Measurements from ENCODE around the gene NIM1K. TPM values are rescaled to one million over a fixed set of nuclear protein-coding genes. Genes with fewer than 3 reads are reported as not detected.

The NIM1K gene
- total and polyA plus RNA-seq, 2 of the 13 experiments (the other 11 are each of a cell fraction or from before 2014, with no cell fraction given), result 0.04 TPM; not detected in 1

GRCh38 chr5:43191740-43192557 is at the start of gene NIM1K (continued):
- TF ChIP-seq, protein P1, sequence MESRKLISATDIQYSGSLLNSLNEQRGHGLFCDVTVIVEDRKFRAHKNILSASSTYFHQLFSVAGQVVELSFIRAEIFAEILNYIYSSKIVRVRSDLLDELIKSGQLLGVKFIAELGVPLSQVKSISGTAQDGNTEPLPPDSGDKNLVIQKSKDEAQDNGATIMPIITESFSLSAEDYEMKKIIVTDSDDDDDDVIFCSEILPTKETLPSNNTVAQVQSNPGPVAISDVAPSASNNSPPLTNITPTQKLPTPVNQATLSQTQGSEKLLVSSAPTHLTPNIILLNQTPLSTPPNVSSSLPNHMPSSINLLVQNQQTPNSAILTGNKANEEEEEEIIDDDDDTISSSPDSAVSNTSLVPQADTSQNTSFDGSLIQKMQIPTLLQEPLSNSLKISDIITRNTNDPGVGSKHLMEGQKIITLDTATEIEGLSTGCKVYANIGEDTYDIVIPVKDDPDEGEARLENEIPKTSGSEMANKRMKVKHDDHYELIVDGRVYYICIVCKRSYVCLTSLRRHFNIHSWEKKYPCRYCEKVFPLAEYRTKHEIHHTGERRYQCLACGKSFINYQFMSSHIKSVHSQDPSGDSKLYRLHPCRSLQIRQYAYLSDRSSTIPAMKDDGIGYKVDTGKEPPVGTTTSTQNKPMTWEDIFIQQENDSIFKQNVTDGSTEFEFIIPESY (CRISPR knock-in tag; IDR thresholded peaks at IDR 0.05), result no peak

DNA sequence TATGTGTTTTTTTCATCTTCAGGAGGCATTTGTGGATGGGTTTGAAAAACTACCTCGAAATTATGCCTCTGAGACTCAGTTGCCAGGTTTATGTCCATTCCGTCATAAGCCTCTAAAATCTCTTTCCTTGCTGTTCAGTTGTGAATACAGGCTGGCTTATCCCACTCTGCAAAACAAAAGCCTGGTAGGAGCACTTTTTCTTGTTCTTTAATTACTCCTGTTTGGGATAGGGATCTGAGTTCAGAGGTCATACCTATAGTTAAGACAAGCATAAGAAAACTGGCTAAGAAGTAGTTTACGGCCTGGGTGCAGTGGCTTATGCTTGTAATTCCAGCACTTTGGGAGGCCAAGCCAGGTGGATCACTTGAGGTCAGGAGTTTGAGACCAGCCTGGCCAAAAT is 47.0 kb upstream of the NIM1K start:
- Histone ChIP-seq H3K9me3 (ENCODE audit: low read length) (no peaks in the 10 kb centered on the region), H3K36me3 (replicated peaks in 1 of 2; ENCODE audit: control insufficient read depth in 1 of 2, insufficient read depth in 2 of 2, low read length in 2 of 2) (peaks cover 8 to 41% of the 10 kb centered on the region in 2 experiments), H3K27me3 (ENCODE audit: control insufficient read depth in 1 of 2, insufficient read depth in 2 of 2, low read length in 2 of 2) (no peaks in the 10 kb centered on the region), H3K4me3 (replicated peaks in 1 of 3; ENCODE audit: insufficient read depth in 1 of 3, low read depth in 2 of 3, low read length in 3 of 3) (no peak overlapping the region), H2AFZ (ENCODE audit: low read length) (no peak overlapping the region), H3K79me2 (ENCODE audit: insufficient read depth, low read length) (peaks cover 3% of the 10 kb centered on the region), H4K20me1 (ENCODE audit: insufficient read depth, low read length) (no peaks in the 10 kb centered on the region), H3K4me2 (ENCODE audit: low read depth, low read length) (no peak overlapping the region), H3K9ac (ENCODE audit: insufficient read depth, low read depth, low read length) (no peak overlapping the region), H3K4me1 (ENCODE audit: insufficient read depth, low read length) (peaks cover 6% of the 10 kb centered on the region; the same call in 1 of the 2 replicates), H3K27ac (ENCODE audit: extremely low read length, insufficient read depth, low read length) (no peak overlapping the region)
- FAIRE-seq (no peak), DNase-seq (ENCODE audit: low spot score) (no peak), ATAC-seq (no peak)
- ChIA-PET CTCF (ENCODE audit: low intra/inter-chr PET ratio, low total read pairs) (no interaction called here), POLR2A (no interaction called here)
- TF ChIP-seq ELF1 (CRISPR knock-in tag; IDR thresholded peaks at IDR 0.05), result no peak
- in situ Hi-C loops (cut with HindIII; ENCODE audit: extremely low pct_ligation_motif_present, low pct_unique_long_range_greater_than_20kb), result no loop called here
- BruUV-seq (replicated peaks), result no TSS peak
- 95% methylated on average over 3 of the region's 3 CpGs for WGBS (ENCODE audit: low lambda C conversion rate)
- intact Hi-C loops (cut with micrococcal nuclease; ENCODE audit: unreplicated experiment), result no loop called here

DNA sequence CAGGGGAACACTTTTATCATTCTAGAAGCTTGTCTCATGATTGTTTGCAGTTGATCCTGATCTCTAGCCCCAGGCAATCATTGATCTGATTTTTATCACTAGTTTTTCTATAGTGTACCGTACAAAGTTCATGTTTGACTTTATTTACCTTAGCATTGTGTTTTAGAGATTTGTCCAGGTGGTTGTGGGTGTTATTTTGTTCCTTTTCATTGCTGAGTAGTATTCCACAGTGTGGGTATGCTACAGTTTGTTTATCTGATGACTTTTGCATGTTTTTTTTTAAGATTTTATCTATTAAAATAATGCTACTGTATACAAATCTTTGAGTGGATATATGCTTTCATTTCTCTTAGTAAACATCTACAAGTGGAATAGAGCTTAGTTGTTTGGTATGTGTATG is 45.1 kb upstream of the NIM1K start:
- H3K4me1 ChIP-seq (ENCODE audit: insufficient read depth, low read length), result peaks cover 6% of the 10 kb centered on the region; the same call in 1 of the 2 replicates
- no peak overlapping the region for H3K4me2 ChIP-seq (ENCODE audit: low read depth, low read length)
- in situ Hi-C loops (cut with HindIII; ENCODE audit: extremely low pct_ligation_motif_present, low pct_unique_long_range_greater_than_20kb) (no loop called here), intact Hi-C loops (cut with micrococcal nuclease; ENCODE audit: unreplicated experiment) (no loop called here)
- H3K27me3 ChIP-seq (ENCODE audit: control insufficient read depth in 1 of 2, insufficient read depth in 2 of 2, low read length in 2 of 2), result no peaks in the 10 kb centered on the region
- no peak overlapping the region for H3K27ac ChIP-seq (ENCODE audit: extremely low read length, insufficient read depth, low read length)
- H2AFZ ChIP-seq (ENCODE audit: low read length), result no peak overlapping the region
- DNase-seq (ENCODE audit: low spot score) (no peak), ATAC-seq (no peak), FAIRE-seq (no peak)
- H3K36me3 ChIP-seq (replicated peaks in 1 of 2; ENCODE audit: control insufficient read depth in 1 of 2, insufficient read depth in 2 of 2, low read length in 2 of 2), result peaks cover 5 to 46% of the 10 kb centered on the region in 2 experiments; a peak in 4 of 5 replicates
- CTCF ChIA-PET (ENCODE audit: low intra/inter-chr PET ratio, low total read pairs), result no interaction called here
- no peaks in the 10 kb centered on the region for H4K20me1 ChIP-seq (ENCODE audit: insufficient read depth, low read length)
- WGBS (ENCODE audit: low lambda C conversion rate), result 95% methylated on average over 1 of the region's 1 CpG
- no peak overlapping the region for H3K9ac ChIP-seq (ENCODE audit: insufficient read depth, low read depth, low read length)
- peaks cover 3% of the 10 kb centered on the region for H3K79me2 ChIP-seq (ENCODE audit: insufficient read depth, low read length)
- POLR2A ChIA-PET, result no interaction called here
- BruUV-seq (replicated peaks), result no TSS peak
- no peak overlapping the region for H3K4me3 ChIP-seq (replicated peaks in 1 of 3; ENCODE audit: insufficient read depth in 1 of 3, low read depth in 2 of 3, low read length in 3 of 3)
- no peaks in the 10 kb centered on the region for H3K9me3 ChIP-seq (ENCODE audit: low read length)
- TF ChIP-seq EED (CRISPR knock-in tag; IDR thresholded peaks at IDR 0.05), result no peak
- no peak for TF ChIP-seq ZBTB37 (CRISPR knock-in tag; IDR thresholded peaks at IDR 0.05)
- no peak for TF ChIP-seq NFE2L1 (CRISPR knock-in tag; IDR thresholded peaks at IDR 0.05; ENCODE audit: borderline replicate concordance)
- TF ChIP-seq ZNF326 (CRISPR knock-in tag; IDR thresholded peaks at IDR 0.05; ENCODE audit: borderline replicate concordance), result no peak
- no peak for TF ChIP-seq NCOR1 (IDR thresholded peaks at IDR 0.05; ENCODE audit: borderline replicate concordance, low read length)
- TF ChIP-seq ZNF460 (CRISPR knock-in tag; IDR thresholded peaks at IDR 0.05; ENCODE audit: borderline replicate concordance), result no peak
- TF ChIP-seq ZNF839 (CRISPR knock-in tag; IDR thresholded peaks at IDR 0.05; ENCODE audit: borderline replicate concordance), result no peak
- no peak for TF ChIP-seq SCMH1 (CRISPR knock-in tag; IDR thresholded peaks at IDR 0.05; ENCODE audit: borderline replicate concordance)
